IPS-NIHi7 (cell line): ENCODE measurements around the gene LIPC.

Experiments used
- DNase-seq: peaks from one replicate; pipeline ENCODE4 v3.0.0; 2012; ENCODE audit warnings: mixed read lengths; ENCODE audit errors: extremely low spot score

LIPC gene

DNA sequence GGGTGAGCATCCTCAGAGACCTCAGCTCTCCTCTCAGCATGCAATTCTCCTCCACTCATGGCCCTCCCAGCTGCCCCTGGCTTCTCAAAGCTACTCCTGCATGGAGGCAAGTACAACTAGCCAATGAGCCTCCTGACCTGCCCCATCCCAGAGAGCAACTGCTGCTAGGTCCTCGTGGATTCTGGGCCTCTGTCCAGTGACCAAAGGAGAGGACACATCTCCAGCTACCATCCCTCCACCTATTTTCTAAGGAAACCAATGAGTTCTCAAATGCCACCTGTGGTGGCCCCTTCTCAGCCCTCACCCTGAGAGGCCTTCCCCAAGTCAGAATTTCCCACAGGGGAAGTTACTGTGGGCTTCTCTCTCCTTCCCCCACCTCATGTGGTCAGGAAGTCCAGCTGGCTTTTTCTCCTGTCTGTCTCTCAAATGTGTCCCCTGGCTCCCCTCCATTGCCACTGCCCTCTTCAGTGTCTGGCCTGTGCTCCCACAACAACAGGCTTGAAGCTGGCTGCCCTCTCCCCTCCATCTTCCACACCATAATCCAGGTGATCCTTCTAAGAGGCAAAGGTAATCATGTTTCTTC is 43.0 kb downstream of the LIPC start:
- no peak for DNase-seq

DNA sequence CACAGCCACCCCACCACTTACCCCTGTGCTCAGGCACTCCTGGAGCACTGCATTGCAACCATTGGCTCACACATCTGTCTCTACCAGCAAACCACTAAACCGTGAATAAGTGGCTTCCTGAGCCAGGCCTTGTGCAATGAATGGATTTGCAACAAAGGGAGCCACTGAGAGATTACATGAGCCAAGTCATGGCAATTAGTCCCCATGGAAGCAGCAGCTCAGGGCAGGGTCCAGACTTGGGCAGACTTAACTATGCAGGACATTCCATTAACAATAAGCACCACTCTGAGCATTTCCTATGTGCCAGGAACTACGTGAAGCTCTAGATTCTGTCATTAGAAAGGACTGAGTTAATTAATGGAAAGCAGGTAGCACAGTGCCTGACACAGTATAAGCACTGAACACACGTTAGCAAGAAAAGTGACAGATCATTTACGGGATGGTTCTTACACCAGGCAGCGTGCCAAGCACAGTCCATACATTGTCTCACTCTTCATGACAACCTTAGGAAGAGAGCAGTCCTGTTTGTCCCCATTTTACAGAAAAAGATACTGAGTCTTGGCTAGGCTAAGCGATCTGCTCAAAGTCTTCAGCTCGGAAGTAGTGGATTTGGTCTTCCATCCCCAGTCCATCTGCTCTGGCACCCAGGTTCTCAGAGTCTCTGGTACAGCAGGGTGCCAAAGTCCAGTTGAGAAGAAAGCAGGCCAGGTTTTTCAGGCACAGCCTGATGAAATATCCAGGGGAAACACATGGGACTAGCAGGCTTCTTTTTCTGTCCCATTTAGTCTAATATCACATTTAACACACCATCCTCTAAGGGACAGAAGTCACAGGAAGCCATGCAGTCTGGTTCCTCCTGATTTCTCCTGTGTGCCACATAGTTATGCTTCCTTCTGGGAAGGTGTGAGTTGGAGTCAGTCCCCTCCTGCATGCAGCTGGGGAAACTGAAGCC is 44.1 kb downstream of the LIPC start:
- no peak for DNase-seq

DNA sequence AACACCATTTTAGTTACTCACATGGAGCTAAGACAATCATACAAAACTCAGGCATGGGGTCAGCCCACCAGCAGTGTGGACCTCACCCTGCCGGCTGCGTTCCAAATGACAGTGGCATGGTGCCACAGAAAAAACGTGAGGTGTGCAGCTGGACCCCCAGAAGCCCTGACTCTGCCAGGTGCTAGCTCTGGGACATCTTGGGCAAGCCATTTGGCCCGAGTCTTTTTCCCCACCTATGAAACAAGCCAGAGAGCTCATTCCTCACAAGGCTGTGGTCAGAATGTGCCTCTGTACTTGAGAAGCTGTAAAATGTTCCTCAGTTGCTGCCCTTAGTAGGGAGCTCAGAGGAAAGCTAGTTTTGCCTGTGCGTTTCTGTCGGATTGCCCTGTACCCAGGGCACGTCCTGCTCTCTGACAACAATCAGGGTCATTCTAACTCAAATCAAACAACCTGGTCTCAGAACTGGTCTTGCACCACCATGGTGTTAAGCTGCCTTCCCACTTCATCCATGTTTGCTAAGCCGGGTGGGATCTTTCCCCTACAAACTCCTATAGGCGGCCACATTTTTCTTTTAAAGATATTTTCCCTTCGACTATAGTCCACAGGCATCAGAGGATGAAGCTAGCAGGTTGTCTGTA is 44.9 kb downstream of the LIPC start:
- DNase-seq: no peak

DNA sequence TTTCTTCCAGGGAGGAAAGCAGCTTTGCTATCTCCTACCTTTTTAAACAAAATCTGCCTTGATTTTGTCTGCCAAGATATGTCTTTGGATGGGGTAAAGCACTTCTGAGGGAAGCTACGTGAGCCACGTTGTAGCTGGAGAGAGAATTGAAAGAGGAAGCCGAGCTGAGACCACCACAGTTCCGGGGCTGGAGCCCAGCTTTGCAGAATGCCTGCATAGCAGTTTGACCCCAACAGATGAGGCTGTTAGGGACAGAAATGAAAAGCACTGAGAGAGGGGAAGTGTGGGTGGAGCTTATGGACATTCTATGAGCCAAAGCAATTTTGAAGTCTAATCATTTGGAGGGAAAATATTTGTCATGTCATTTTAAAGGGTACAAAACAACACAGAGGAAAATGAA is 45.4 kb downstream of the LIPC start:
- DNase-seq: no peak

DNA sequence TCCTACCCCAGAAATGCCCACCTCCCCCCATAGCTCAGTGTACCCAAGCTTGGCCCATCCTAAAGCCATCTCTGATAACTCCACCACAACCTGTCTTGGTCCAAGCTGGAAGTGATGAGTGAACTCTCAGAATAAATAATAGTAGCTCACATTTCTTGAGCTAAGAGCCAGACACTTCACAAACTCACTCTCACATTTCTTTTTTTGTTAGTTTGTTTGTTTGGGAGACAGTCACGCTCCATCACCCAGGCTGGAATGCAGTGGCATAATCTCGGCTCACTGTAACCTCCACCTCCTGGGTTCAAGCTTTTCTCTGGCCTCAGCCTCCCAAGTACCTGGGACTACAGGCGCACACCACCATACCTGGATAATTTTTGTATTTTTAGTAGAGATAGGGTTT is 46.2 kb downstream of the LIPC start:
- DNase-seq: no peak

DNA sequence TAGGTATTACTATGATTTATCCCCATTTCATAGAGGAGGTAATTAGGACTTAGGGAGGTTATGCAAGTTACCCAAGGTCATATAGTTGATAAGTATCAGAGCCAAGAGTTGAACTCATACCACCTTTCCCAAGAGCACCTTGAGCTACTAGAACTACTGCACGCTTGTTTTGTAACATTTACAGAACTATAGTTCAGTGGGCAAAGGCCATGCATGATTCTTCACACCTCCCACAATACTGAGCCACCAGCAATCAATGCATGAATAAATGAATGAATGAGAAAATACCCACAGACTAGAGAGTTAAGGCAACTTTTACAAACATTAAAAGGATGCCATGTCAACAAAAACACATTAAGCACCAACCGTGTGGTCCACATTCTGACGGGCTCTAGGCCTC is 46.8 kb downstream of the LIPC start:
- no peak for DNase-seq

DNA sequence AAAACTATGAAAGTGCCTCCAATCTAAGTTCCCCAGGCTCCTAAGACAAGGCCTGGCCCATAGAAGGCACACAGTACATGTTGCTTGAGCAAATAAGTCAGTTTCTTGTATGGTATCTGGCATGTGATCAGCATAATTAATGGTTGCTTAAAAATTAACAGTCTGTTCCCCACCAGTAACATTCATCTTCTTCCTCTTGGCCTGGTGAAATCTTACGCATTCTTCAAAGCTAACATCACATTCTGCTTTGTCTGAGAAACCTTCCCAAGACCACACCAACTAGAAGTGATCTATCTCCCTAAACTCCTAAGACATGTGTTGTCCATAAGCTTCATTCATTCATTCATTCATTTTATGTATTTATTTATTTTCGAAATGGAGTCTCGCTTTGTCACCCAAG is 48.1 kb downstream of the LIPC start:
- DNase-seq: no peak

DNA sequence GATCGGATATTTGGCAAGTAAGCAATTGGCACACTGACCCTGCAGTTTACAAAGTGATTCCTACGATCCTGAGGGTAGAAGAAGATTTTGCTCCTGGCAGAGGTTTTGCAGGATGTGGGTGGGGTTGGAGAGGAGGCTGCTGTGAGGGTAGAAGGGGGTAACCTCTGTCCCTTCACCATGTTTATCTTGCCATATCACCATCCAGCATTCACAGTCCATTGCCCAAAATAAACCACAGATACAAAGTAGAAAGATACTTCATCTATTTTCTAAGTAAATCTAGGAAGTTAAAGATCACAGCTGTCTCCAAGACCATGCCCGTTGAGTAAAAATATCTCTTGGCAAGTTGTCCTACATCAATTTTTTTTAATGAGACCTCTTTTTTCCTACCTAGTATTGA is 51.6 kb downstream of the LIPC start:
- DNase-seq: no peak

GRCh38 chr15:58484791-58485600 is 53.2 kb downstream of the LIPC start:
- no peak for DNase-seq

DNA sequence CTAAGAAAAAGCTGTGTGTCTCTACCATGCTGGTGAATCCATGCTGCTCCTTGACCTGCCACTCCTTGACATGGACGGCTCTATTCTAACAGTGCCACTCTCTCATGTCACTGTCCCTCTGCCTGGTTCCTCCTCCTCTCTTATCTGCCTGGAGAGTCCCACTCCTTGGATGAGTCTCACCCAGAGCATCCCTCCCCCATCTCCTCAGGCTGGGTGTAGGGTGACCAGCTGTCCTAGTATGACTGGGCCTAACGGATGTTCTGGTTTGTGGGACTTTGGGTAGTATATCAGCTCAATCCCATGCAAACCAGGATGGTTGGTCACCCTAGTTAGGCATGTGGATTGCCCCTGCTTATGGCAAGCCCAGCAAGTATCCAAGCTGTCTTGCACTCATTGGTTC is 54.3 kb downstream of the LIPC start:
- no peak for DNase-seq

GRCh38 chr15:58486564-58486963 is 54.8 kb downstream of the LIPC start:
- DNase-seq: no peak

DNA sequence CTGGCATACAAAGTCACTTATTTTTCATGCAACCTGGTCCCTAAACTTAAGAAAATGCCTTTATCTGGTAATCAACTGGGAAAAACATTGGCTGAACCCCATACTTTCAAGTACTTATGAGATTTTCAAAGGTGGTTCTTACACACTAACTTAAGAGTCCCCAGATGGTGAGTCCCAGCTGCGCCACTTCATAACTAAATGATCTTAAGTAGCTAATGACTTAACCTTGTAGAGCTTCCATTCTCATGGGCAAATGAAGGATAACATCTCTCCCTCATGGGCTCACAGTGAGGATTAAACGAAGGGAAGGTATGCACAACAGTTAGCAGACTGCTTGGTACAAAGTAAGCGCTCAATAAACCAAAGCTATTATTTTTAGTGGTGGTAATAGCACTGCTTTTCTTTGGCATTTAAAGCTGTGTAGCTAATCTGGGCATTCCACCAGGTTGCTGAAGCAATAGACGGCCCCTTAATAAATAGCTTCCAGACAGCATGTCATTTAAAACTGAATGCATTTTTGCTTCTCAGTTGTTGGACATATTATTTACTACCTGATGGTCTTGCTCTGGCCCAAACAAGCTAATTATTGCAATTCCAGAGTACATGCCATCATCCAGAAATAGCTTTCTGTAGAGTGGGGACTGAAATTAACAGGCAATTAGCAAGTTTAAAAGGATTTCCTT is 55.4 kb downstream of the LIPC start:
- no peak for DNase-seq

DNA sequence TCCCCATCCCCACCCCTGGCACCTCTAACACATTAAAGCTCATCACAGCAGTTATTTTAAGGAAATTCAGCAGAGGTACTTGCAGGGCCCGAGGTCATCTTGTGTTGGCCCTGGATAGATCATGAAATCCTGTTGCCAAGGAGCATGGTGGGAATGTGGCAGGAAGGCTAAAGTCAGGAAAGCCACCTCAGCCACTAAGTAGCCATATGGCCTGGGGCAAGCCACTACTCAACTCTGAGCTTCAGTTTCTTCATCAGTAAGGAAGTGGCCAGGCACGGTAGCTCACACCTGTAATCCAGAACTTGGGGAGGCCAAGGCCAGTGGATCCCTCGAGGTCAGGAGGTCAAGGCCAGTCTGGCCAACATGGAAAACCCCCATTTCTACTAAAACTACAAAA is 55.9 kb downstream of the LIPC start:
- DNase-seq: no peak

DNA sequence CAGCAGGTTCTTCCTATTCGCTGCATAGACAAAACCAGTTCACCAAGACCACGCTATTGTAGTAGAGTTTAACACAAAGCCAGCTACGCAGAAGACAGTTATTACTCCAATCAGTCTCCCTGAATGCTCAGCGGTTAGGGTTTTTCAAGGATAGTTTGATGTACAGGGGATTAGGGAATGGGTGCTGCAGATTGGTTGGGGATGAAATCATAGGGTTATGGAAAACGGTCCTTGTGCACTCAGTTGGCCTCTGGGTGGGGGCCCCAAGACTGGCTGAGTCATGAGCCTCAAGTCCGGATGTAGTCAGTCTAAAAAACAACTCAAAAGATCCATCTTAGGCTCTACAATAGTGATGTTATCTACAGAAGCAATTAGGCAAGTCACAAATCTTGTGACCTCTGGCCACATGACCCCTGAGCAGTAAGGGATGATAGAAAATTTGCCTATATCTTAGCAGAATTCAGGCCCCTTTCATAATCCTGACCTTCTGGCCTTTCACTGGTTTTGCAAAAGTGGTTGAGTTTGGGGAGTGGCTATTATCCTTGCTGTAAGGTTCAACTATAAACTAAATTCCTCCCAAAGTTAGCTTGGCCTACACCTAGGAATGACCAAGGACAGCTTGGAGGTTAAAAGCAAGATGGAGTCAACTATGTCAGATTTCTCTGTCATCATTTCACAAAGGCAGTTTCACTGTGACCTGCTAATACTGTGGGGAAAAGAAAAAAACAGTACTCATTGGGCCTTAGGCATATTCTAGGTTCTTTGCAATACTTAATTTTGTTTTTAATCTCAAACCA is 57.7 kb downstream of the LIPC start:
- DNase-seq: no peak

DNA sequence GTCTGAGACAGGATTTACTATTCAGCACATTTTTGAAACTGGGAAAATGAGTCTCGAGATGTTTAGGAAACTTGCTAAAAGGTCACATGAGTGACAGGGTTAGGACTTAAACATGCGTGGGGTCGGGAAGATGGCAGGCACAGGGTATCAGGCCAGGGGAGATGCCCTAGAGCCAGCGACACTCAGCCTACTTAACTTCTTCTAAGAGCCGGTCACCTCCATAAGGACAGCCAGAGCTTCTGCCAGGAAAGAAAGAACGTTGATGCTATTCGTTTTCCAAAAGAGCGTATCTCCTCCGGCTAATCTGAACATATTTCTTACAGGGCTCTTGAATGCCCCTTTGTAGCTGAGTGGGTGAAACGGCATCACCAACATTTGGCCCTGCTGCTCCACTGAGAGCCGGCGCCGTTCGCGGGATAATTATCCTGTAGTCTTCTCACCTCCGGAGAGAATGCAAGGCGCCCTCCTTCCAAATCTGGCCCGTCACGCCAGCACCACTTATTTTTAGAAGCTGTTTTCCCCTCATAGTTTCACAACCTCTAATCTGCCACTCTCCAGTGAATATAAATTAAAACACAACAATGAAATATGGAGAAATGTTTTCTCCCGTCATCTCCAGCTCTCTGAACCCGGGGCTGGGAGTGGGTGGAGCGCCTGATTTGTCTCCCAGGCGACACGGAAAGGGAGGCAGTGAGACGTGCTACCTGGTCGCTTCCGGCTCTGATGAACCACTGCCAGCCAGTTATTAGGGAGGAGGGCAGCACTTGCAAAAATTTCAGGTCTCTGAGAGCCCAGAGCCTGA is 58.5 kb downstream of the LIPC start:
- DNase-seq: no peak

DNA sequence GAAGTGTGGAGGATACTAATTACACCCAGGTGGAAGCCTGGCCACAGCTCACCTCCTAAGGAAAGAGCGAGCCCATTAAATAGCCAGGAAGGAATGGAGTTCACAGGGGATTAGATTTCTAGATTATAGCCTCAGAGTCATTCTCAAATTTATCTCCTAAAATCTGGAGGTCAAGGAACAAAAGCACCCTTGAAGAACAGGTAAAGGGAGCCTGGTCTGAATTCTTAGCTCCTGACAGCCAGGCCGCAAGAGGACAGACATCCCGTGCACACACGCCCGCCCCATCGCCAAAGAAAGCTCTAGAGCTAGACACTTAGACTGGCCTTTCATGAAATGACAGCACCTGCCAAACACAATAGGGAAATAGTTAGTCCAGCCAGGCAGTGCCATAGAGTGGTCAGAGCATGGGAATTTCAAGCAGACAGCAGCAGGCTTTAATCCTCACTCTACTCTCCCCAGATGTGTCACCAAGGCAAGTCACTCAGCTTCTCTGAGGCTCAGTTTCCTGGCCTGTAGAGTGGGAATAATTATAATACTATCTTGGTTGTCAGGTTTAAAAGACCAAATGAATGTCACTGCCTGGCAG is 59.2 kb downstream of the LIPC start:
- no peak for DNase-seq

GRCh38 chr15:58491499-58492202 is 59.9 kb downstream of the LIPC start:
- no peak for DNase-seq

DNA sequence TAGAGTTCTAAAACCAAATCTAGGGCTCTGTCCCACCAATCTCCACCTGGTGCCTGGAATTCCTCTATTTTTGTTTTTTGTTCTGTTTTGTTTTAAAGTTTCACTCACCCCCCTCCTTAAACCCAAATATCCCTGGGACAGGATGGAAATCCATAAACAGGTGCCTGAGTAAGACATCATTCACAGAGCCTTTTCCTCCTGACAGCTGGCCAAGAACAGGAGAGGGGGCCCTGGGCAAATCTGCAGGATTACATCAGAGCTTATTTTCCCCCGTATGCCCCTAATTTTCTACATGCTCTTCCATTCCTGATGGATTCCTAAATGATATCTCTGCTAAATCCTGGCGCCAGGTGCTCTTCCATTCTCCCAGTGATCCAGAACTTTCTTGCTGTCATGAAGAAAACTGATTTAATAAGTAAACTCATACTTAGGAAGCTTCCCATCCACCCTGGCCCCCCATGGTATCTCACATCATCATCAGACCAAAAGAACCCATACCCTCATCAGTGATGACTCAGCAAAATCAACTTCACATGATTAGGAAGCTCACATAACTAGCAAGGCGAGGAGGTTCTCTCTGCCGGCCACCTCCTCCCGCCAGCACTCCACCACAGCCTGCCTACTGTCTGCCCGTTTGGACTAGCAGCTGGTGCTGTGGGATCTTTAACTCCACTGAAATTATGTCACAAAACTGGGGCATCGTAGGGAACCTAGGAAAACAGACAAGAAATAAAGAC is 61.0 kb downstream of the LIPC start:
- no peak for DNase-seq
